Caco-2 (cell line): ENCODE data around the gene MADCAM1. TPM values are rescaled to one million over a fixed set of nuclear protein-coding genes. Genes with fewer than 3 reads are reported as not detected.

Experiments used
- BruUV-seq: library from RNA; stranded (reverse); fragments of 400-500 nt; replicated peaks from 2 replicates; lab custom pipeline; 2021; lab: Mats Ljungman, UMichigan
- CTCF ChIA-PET: fragments of 300-600 bp; sonication (Branson Sonifier 250); formaldehyde crosslinking; loops from one replicate; lab custom pipeline; 2022; ENCODE audit warnings: antibody characterized with exemption; lab: Charles Lee
- POLR2A ChIA-PET: fragments of 300-600 bp; sonication (Branson Sonifier 250); formaldehyde crosslinking; loops from one replicate; lab custom pipeline; 2022; ENCODE audit warnings: antibody characterized with exemption; lab: Charles Lee
- DNase-seq, 2 experiments: peaks; one replicate each; pipeline versions ENCODE4 v3.0.0 to v3.0.0-alpha.2; 2020 to 2022
- H3K27me3 ChIP-seq: replicated peaks from 2 replicates; pipeline ENCODE4 v1.6.0; 2011; ENCODE audit warnings: low read length; ENCODE audit not compliant: control insufficient read depth, insufficient read depth
- H3K36me3 ChIP-seq: 2 replicates; pipeline ENCODE4 v1.5.1; 2011; ENCODE audit warnings: low read length; ENCODE audit not compliant: control insufficient read depth, insufficient read depth
- H3K4me1 ChIP-seq: fragments of 250-450 bp; sonication (Bioruptor Pico); 2 replicates; pipeline ENCODE4 v1.5.1; 2020; ENCODE audit warnings: mild to moderate bottlenecking
- H3K4me3 ChIP-seq: 2 replicates; pipeline ENCODE4 v1.5.1; 2011; ENCODE audit warnings: low read depth, mild to moderate bottlenecking, control low read depth, low read length
- H3K9me3 ChIP-seq: fragments of 250-450 bp; sonication (Bioruptor Pico); 2 replicates; pipeline ENCODE4 v1.5.1; 2020; ENCODE audit warnings: mild to moderate bottlenecking, moderate library complexity
- H3K27ac Mint-ChIP-seq: one replicate; pipeline ENCODE4 v1.8.0; 2022; ENCODE audit warnings: mixed read lengths; ENCODE audit not compliant: unreplicated experiment
- H3K27me3 Mint-ChIP-seq: one replicate; pipeline ENCODE4 v1.8.0; 2022; ENCODE audit warnings: mixed read lengths; ENCODE audit not compliant: insufficient read depth, unreplicated experiment
- H3K36me3 Mint-ChIP-seq: one replicate; pipeline ENCODE4 v1.8.0; 2022; ENCODE audit warnings: mild to moderate bottlenecking, mixed read lengths; ENCODE audit not compliant: insufficient read depth, unreplicated experiment
- H3K4me1 Mint-ChIP-seq: one replicate; pipeline ENCODE4 v1.8.0; 2022; ENCODE audit warnings: low read depth, mixed read lengths; ENCODE audit not compliant: unreplicated experiment
- H3K4me3 Mint-ChIP-seq: one replicate; pipeline ENCODE4 v1.8.0; 2022; ENCODE audit warnings: mild to moderate bottlenecking, moderate library complexity, mixed read lengths; ENCODE audit not compliant: unreplicated experiment
- H3K9me3 Mint-ChIP-seq: one replicate; pipeline ENCODE4 v1.8.0; 2022; ENCODE audit warnings: mixed read lengths; ENCODE audit not compliant: unreplicated experiment
- CTCF ChIP-seq, 2 experiments: fragments of 200-600 bp in 1 of 2; IDR thresholded peaks; 1 replicate in 1 of 2; 2 replicates in 1 of 2; pipeline versions ENCODE4 v1.5.1 to v1.8.0; 2011 to 2022; ENCODE audit warnings: antibody characterized with exemption in 1 of 2, control low read depth in 1 of 2, inconsistent platforms in 1 of 2, low read depth in 1 of 2, low read length in 1 of 2, mild to moderate bottlenecking in 1 of 2, moderate library complexity in 1 of 2; ENCODE audit not compliant: insufficient read depth in 1 of 2, severe bottlenecking in 1 of 2, unreplicated experiment in 1 of 2
- intact Hi-C: fragments of 100-400 bp; cut with micrococcal nuclease; formaldehyde crosslinking; loops from one replicate; pipeline ENCODE4 v1.10.0; 2022; ENCODE audit not compliant: unreplicated experiment
- total RNA-seq: library from RNA; stranded (reverse); gene quantifications from 2 replicates; pipeline ENCODE4 v1.2.3, GENCODE V29; 2022

Gene MADCAM1
- total RNA-seq, 1 experiment from 2014 or later = 0.73 TPM

GRCh38 chr19:467554-467953, 28.7 kb upstream of the MADCAM1 start:
- no peak for TF ChIP-seq CTCF (IDR thresholded peaks at IDR 0.05; ENCODE audit: insufficient read depth in 1 of 2, low read depth in 1 of 2, low read length in 1 of 2, severe bottlenecking in 1 of 2, unreplicated experiment in 1 of 2)
- H3K4me3 ChIP-seq = no peak overlapping the region
- BruUV-seq = no TSS peak
- no peak for DNase-seq
- no peaks in the 10 kb centered on the region for H3K27me3 ChIP-seq
- intact Hi-C loops = no loop called here
- H3K4me3 Mint-ChIP-seq = no peak overlapping the region
- H3K27ac Mint-ChIP-seq = no peak overlapping the region
- ChIA-PET CTCF (no interaction called here), POLR2A (no interaction called here)
- no peaks in the 10 kb centered on the region for H3K9me3 ChIP-seq
- H3K36me3 Mint-ChIP-seq = no peaks in the 10 kb centered on the region
- H3K9me3 Mint-ChIP-seq = peaks cover 16% of the 10 kb centered on the region
- H3K4me1 Mint-ChIP-seq = no peaks in the 10 kb centered on the region
- no peaks in the 10 kb centered on the region for H3K27me3 Mint-ChIP-seq
- H3K36me3 ChIP-seq = no peaks in the 10 kb centered on the region
- H3K4me1 ChIP-seq = no peaks in the 10 kb centered on the region

GRCh38 chr19:468587-469256, 27.6 kb upstream of the MADCAM1 start:
- Mint-ChIP-seq H3K36me3 (no peaks in the 10 kb centered on the region), H3K27me3 (no peaks in the 10 kb centered on the region), H3K4me1 (no peaks in the 10 kb centered on the region), H3K27ac (no peak overlapping the region), H3K9me3 (peaks cover 16% of the 10 kb centered on the region), H3K4me3 (no peak overlapping the region)
- ChIA-PET CTCF (no interaction called here), POLR2A (no interaction called here)
- Histone ChIP-seq H3K4me1 (no peaks in the 10 kb centered on the region), H3K36me3 (no peaks in the 10 kb centered on the region), H3K4me3 (no peak overlapping the region), H3K9me3 (no peaks in the 10 kb centered on the region), H3K27me3 (no peaks in the 10 kb centered on the region)
- intact Hi-C loops = no loop called here
- TF ChIP-seq CTCF (IDR thresholded peaks at IDR 0.05; ENCODE audit: insufficient read depth in 1 of 2, low read depth in 1 of 2, low read length in 1 of 2, severe bottlenecking in 1 of 2, unreplicated experiment in 1 of 2) = no peak
- DNase-seq = no peak
- no TSS peak for BruUV-seq

GRCh38 chr19:469833-470232, 26.5 kb upstream of the MADCAM1 start:
- H3K4me3 Mint-ChIP-seq = no peak overlapping the region
- H3K27ac Mint-ChIP-seq = no peak overlapping the region
- no TSS peak for BruUV-seq
- H3K4me1 Mint-ChIP-seq = no peaks in the 10 kb centered on the region
- peaks cover 16% of the 10 kb centered on the region for H3K9me3 Mint-ChIP-seq
- no peak for DNase-seq
- intact Hi-C loops = no loop called here
- H3K27me3 Mint-ChIP-seq = no peaks in the 10 kb centered on the region
- H3K36me3 Mint-ChIP-seq = no peaks in the 10 kb centered on the region
- Histone ChIP-seq H3K4me3 (no peak overlapping the region), H3K4me1 (no peaks in the 10 kb centered on the region), H3K9me3 (no peaks in the 10 kb centered on the region), H3K27me3 (no peaks in the 10 kb centered on the region), H3K36me3 (no peaks in the 10 kb centered on the region)
- POLR2A ChIA-PET = no interaction called here
- no peak for TF ChIP-seq CTCF (IDR thresholded peaks at IDR 0.05; ENCODE audit: insufficient read depth in 1 of 2, low read depth in 1 of 2, low read length in 1 of 2, severe bottlenecking in 1 of 2, unreplicated experiment in 1 of 2)
- CTCF ChIA-PET = no interaction called here
